HepG2 (cell line): ENCODE measurements around the gene TLK1. TPM values are rescaled to one million over a fixed set of nuclear protein-coding genes. Genes with fewer than 3 reads are reported as not detected.

Source experiments
- AHDC1 ChIP-seq: sonication (generic); formaldehyde crosslinking; IDR thresholded peaks from 2 replicates; pipeline ENCODE4 v1.5.1; 2020; ENCODE audit warnings: mild to moderate bottlenecking, missing genetic modification reagents, borderline replicate concordance
- CHCHD3 ChIP-seq: sonication (generic); formaldehyde crosslinking; IDR thresholded peaks from 2 replicates; pipeline ENCODE4 v1.8.0; 2022; ENCODE audit warnings: mild to moderate bottlenecking, missing genetic modification reagents, moderate library complexity
- HDAC2 ChIP-seq: sonication (generic); formaldehyde crosslinking; IDR thresholded peaks from 2 replicates; pipeline ENCODE4 v1.4.0; 2020; ENCODE audit warnings: missing genetic modification reagents
- HDAC6 ChIP-seq: fragments of 200-600 bp; sonication (generic); IDR thresholded peaks from 2 replicates; pipeline ENCODE4 v1.7.0; 2017; ENCODE audit warnings: mild to moderate bottlenecking, antibody characterized with exemption, low read length, low read depth
- LRRFIP1 ChIP-seq: sonication (generic); formaldehyde crosslinking; conservative IDR thresholded peaks from 2 replicates; pipeline ENCODE4 v1.4.0; 2020; ENCODE audit warnings: missing genetic modification reagents
- MAFK ChIP-seq, 2 experiments: IDR thresholded peaks in 1 of 2; conservative IDR thresholded peaks in 1 of 2; 2 replicates each; pipeline ENCODE4 v1.6.1; 2011; ENCODE audit warnings: improper control_type of control experiment in 2 of 2, low read length in 2 of 2
- MLX ChIP-seq: IDR thresholded peaks from 2 replicates; pipeline ENCODE4 v1.6.1; 2016
- ONECUT2 ChIP-seq: sonication (generic); formaldehyde crosslinking; IDR thresholded peaks from 2 replicates; pipeline ENCODE4 v1.4.0; 2020; ENCODE audit warnings: missing genetic modification reagents
- RAD21 ChIP-seq: fragments of 450-650 bp; formaldehyde crosslinking; IDR thresholded peaks from 2 replicates; pipeline ENCODE4 v1.5.0; 2020; ENCODE audit warnings: mild to moderate bottlenecking
- TARDBP ChIP-seq: sonication (generic); formaldehyde crosslinking; IDR thresholded peaks from 2 replicates; pipeline ENCODE4 v1.8.0; 2022; ENCODE audit warnings: mild to moderate bottlenecking, missing genetic modification reagents
- U2AF1 ChIP-seq: fragments of 200-400 bp; formaldehyde crosslinking; optimal IDR thresholded peaks from 2 replicates; pipeline ENCODE3; 2017; ENCODE audit warnings: mild to moderate bottlenecking, low read depth, low read length
- ZFP1 ChIP-seq: IDR thresholded peaks from 2 replicates; pipeline ENCODE4 v1.6.1; 2016
- ZFP91 ChIP-seq: sonication (generic); formaldehyde crosslinking; IDR thresholded peaks from 2 replicates; pipeline ENCODE4 v1.9.0; 2022; ENCODE audit warnings: missing genetic modification reagents, mild to moderate bottlenecking, borderline replicate concordance
- ZNF253 ChIP-seq: sonication (generic); formaldehyde crosslinking; IDR thresholded peaks from 2 replicates; pipeline ENCODE4 v1.8.0; 2022; ENCODE audit warnings: mild to moderate bottlenecking, missing genetic modification reagents, borderline replicate concordance
- ZNF275 ChIP-seq: sonication (generic); formaldehyde crosslinking; IDR thresholded peaks from 2 replicates; pipeline ENCODE4 v1.8.0; 2022; ENCODE audit warnings: missing genetic modification reagents, mild to moderate bottlenecking, inconsistent platforms, borderline replicate concordance
- ZNF446 ChIP-seq: sonication (generic); formaldehyde crosslinking; IDR thresholded peaks from 2 replicates; pipeline ENCODE4 v1.5.0; 2020; ENCODE audit warnings: mild to moderate bottlenecking, missing genetic modification reagents
- polyA plus RNA-seq, 8 experiments: library from polyadenylated mRNA; depleted of rRNA in 3 of 8; stranded (reverse) in 7 of 8; unstranded in 1 of 8; fragments of >200 nt; fragmentation: Illumina TruSeq in 4 of 8; extraction: Trizol in 4 of 8; gene quantifications; 2 replicates each; pipeline versions ENCODE4 v1.2.1 to v1.2.3, GENCODE V29; 2011 to 2016; ENCODE audit warnings: low read depth in 4 of 8, missing spikeins in 1 of 8, mixed read lengths in 1 of 8; ENCODE audit not compliant: insufficient read depth in 1 of 8
- total RNA-seq, 5 experiments: library from RNA; depleted of rRNA; stranded (reverse); fragments of >200 nt; fragmentation: Illumina TruSeq; extraction: Trizol; gene quantifications; 2 replicates each; pipeline ENCODE4 v1.2.3, GENCODE V29; 2016; ENCODE audit warnings: low read depth in 1 of 5

The TLK1 gene
- total and polyA plus RNA-seq, 2 of the 13 experiments (the other 11 are each of a cell fraction or from before 2014, with no cell fraction given): 16.8 to 28.7 TPM

GRCh38 chr2:171160119-171160955, at the start of gene TLK1 (continued):
- TF ChIP-seq HDAC2 (0 out of 2 replicates have a peak, but pooled peaks have one; percentile 6), CHCHD3 (CRISPR knock-in tag) (0 out of 2 replicates have a peak, but pooled peaks have one; percentile 74), ZFP91 (peak; percentile 12), ZNF253 (no peak), ZNF275 (0 out of 2 replicates have a peak, but pooled peaks have one; percentile 7), ONECUT2 (CRISPR knock-in tag) (0 out of 2 replicates have a peak, but pooled peaks have one; percentile 7), ZNF446 (CRISPR knock-in tag) (0 out of 2 replicates have a peak, but pooled peaks have one; percentile 49), U2AF1 (peak; percentile 54), LRRFIP1 (CRISPR knock-in tag) (no peak), MAFK (conservative IDR thresholded peaks at IDR 0.05 in 1 of 2, IDR thresholded peaks at IDR 0.05 in 1 of 2; ENCODE audit: low read length in 2 of 2) (no peak), HDAC6 (no peak), AHDC1 (CRISPR knock-in tag) (no peak), ZFP1 (no peak), RAD21 (CRISPR knock-in tag) (peak; percentile 80), MLX (CRISPR knock-in tag) (0 out of 2 replicates have a peak, but pooled peaks have one; percentile 24), TARDBP (peak; percentile 37; the same call in 1 of the 2 replicates)
